Keratinocyte (primary cell): ENCODE results near the gene FBXO39. TPM values are rescaled to one million over a fixed set of nuclear protein-coding genes. Genes with fewer than 3 reads are reported as not detected.

ENCODE experiments used
- DNase-seq: peaks from one replicate; pipeline ENCODE4 v3.0.0-alpha.2; 2011; ENCODE audit warnings: low read depth, missing footprints, low spot score
- FAIRE-seq: peaks from 2 replicates; lab custom pipeline; 2011; peaks lifted over from hg19 to GRCh38; lab: Jason Lieb, UNC
- H2AFZ ChIP-seq: 2 replicates; pipeline ENCODE4 v1.6.0; 2012; ENCODE audit warnings: low read length, control low read depth, inconsistent platforms; ENCODE audit not compliant: control insufficient read depth
- H3K27ac ChIP-seq: 2 replicates; pipeline ENCODE4 v1.5.1; 2011; ENCODE audit warnings: low read length; ENCODE audit not compliant: control insufficient read depth, insufficient read depth
- H3K27me3 ChIP-seq: 3 replicates; pipeline ENCODE4 v1.6.0; 2011; ENCODE audit warnings: low read length; ENCODE audit not compliant: control insufficient read depth, insufficient read depth; ENCODE audit errors: extremely low read depth
- H3K36me3 ChIP-seq, 2 experiments: 2 replicates in 1 of 2; 3 replicates in 1 of 2; pipeline ENCODE4 v1.5.1; 2011; ENCODE audit warnings: low read length in 2 of 2, mild to moderate bottlenecking in 1 of 2; ENCODE audit not compliant: control insufficient read depth in 2 of 2, insufficient read depth in 2 of 2; ENCODE audit errors: extremely low read depth in 1 of 2
- H3K4me1 ChIP-seq: 3 replicates; pipeline ENCODE4 v1.5.1; 2011; ENCODE audit warnings: low read length; ENCODE audit not compliant: control insufficient read depth, insufficient read depth; ENCODE audit errors: extremely low read depth
- H3K4me2 ChIP-seq: 3 replicates; pipeline ENCODE4 v1.6.0; 2011; ENCODE audit warnings: low read depth, low read length; ENCODE audit not compliant: control insufficient read depth, insufficient read depth; ENCODE audit errors: extremely low read depth
- H3K4me3 ChIP-seq, 3 experiments: fragments of 200-600 bp in 1 of 3; sonication (generic) in 1 of 3; 2 replicates in 2 of 3; 3 replicates in 1 of 3; pipeline ENCODE4 v1.5.1; 2011 to 2016; ENCODE audit warnings: low read length in 3 of 3, mild to moderate bottlenecking in 3 of 3, control low read depth in 2 of 3, inconsistent platforms in 1 of 3, low read depth in 1 of 3, mixed read lengths in 1 of 3, mixed run types in 1 of 3, moderate library complexity in 1 of 3; ENCODE audit not compliant: control insufficient read depth in 2 of 3, insufficient read depth in 2 of 3; ENCODE audit errors: extremely low read depth in 1 of 3
- H3K79me2 ChIP-seq: 2 replicates; pipeline ENCODE4 v1.6.0; 2012; ENCODE audit warnings: low read length; ENCODE audit not compliant: control insufficient read depth, insufficient read depth
- H3K9ac ChIP-seq: 3 replicates; pipeline ENCODE4 v1.6.0; 2011; ENCODE audit warnings: low read length; ENCODE audit not compliant: control insufficient read depth, insufficient read depth; ENCODE audit errors: extremely low read depth
- H3K9me1 ChIP-seq: 3 replicates; pipeline ENCODE4 v1.6.0; 2011; ENCODE audit warnings: low read length; ENCODE audit not compliant: control insufficient read depth, insufficient read depth; ENCODE audit errors: extremely low read depth
- H3K9me3 ChIP-seq: 2 replicates; pipeline ENCODE4 v1.5.1; 2012; ENCODE audit warnings: low read depth, low read length; ENCODE audit not compliant: control insufficient read depth
- H4K20me1 ChIP-seq: 3 replicates; pipeline ENCODE4 v1.6.0; 2011; ENCODE audit warnings: low read length; ENCODE audit not compliant: control insufficient read depth, insufficient read depth; ENCODE audit errors: extremely low read depth
- CTCF ChIP-seq, 3 experiments: IDR thresholded peaks in 1 of 3; conservative IDR thresholded peaks in 1 of 3; optimal IDR thresholded peaks in 1 of 3; 2 replicates in 2 of 3; 3 replicates in 1 of 3; pipeline versions ENCODE3 to v1.5.1; 2011; ENCODE audit warnings: low read length in 3 of 3, mild to moderate bottlenecking in 3 of 3, moderate library complexity in 2 of 3, control low read depth in 1 of 3, inconsistent platforms in 1 of 3; ENCODE audit not compliant: insufficient read depth in 2 of 3; ENCODE audit errors: extremely low read depth in 1 of 3
- EZH2 ChIP-seq: IDR thresholded peaks from one replicate; pipeline ENCODE4 v1.6.1; 2012; ENCODE audit warnings: inconsistent platforms, mild to moderate bottlenecking, low read length, moderate library complexity
- dilution Hi-C: fragments of 300-500 bp; cut with MboI; formaldehyde crosslinking; loops from one replicate; pipeline ENCODE4 v1.7.0; 2020; ENCODE audit warnings: low sequenced_read_pairs; ENCODE audit not compliant: extremely low pct_ligation_motif_present
- polyA plus RNA-seq, 5 experiments: library from polyadenylated mRNA; depleted of rRNA in 3 of 5; stranded (reverse) in 3 of 5; stranded (forward) in 1 of 5; unstranded in 1 of 5; fragments of >200 nt; gene quantifications; 1 replicate in 1 of 5; 2 replicates in 3 of 5; 3 replicates in 1 of 5; pipeline versions ENCODE4 v1.2.1 to v1.2.3, GENCODE V29; 2011 to 2012; ENCODE audit warnings: missing spikeins in 2 of 5, low read depth in 1 of 5, low replicate concordance in 1 of 5

Gene FBXO39
- polyA plus RNA-seq, 1 donor (not counting 4 experiments of a cell fraction or from before 2014, with no cell fraction given): 3.3 TPM

DNA sequence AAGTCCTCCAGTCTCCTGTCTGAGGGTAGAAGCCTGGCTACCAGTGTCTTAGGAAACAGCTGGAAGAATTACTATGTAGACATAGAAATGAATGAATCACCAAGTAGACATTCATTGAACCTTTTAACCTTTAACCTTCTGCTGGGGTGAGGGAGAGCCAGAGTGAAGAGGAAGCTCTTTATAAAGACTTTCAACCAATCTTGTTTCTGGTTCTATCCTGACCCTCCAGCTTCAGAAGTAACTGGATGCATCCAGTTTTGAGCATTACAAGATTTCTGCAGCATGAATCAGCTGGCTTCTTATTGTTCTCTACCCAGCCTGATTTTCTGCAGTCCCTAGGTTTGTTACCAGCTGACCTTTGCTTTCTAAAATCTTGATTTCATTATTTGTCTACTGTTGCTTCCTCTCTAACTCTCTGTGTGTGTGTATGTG lies 47.0 kb downstream of the FBXO39 start:
- no peaks in the 10 kb centered on the region for H3K36me3 ChIP-seq
- no peak overlapping the region for H3K4me3 ChIP-seq
- dilution Hi-C loops: no loop called here
- H3K27ac ChIP-seq: no peak overlapping the region
- peak; percentile 84 for FAIRE-seq
- peaks cover 11% of the 10 kb centered on the region for H3K4me1 ChIP-seq
- H3K9ac ChIP-seq: no peak overlapping the region
- H4K20me1 ChIP-seq: no peaks in the 10 kb centered on the region
- no peak overlapping the region for H3K4me2 ChIP-seq
- H3K9me1 ChIP-seq: no peaks in the 10 kb centered on the region
- no peak for TF ChIP-seq EZH2
- TF ChIP-seq CTCF (optimal IDR thresholded peaks at IDR 0.05 in 1 of 3, IDR thresholded peaks at IDR 0.05 in 1 of 3, conservative IDR thresholded peaks at IDR 0.05 in 1 of 3; ENCODE audit: extremely low read depth in 1 of 3, insufficient read depth in 2 of 3, low read length in 3 of 3): no peak
- no peaks in the 10 kb centered on the region for H3K79me2 ChIP-seq
- no peak overlapping the region for H2AFZ ChIP-seq
- no peak for DNase-seq
- peaks cover 2% of the 10 kb centered on the region for H3K27me3 ChIP-seq
- H3K9me3 ChIP-seq: no peaks in the 10 kb centered on the region

- no peak overlapping the region for H2AFZ ChIP-seq
- no peak overlapping the region for H3K4me3 ChIP-seq
- no peaks in the 10 kb centered on the region for H4K20me1 ChIP-seq
- dilution Hi-C loops: no loop called here
- H3K36me3 ChIP-seq: no peaks in the 10 kb centered on the region
- no peaks in the 10 kb centered on the region for H3K9me3 ChIP-seq
- H3K9me1 ChIP-seq: no peaks in the 10 kb centered on the region
- FAIRE-seq: no peak
- H3K79me2 ChIP-seq: no peaks in the 10 kb centered on the region
- no peak overlapping the region for H3K4me2 ChIP-seq
- no peak overlapping the region for H3K27ac ChIP-seq
- peaks cover 4% of the 10 kb centered on the region for H3K4me1 ChIP-seq
- H3K9ac ChIP-seq: no peak overlapping the region
- peaks cover 15% of the 10 kb centered on the region for H3K27me3 ChIP-seq
- DNase-seq: no peak
- TF ChIP-seq EZH2 (no peak), CTCF (optimal IDR thresholded peaks at IDR 0.05 in 1 of 3, IDR thresholded peaks at IDR 0.05 in 1 of 3, conservative IDR thresholded peaks at IDR 0.05 in 1 of 3; ENCODE audit: extremely low read depth in 1 of 3, insufficient read depth in 2 of 3, low read length in 3 of 3) (no peak)
These were observed 54.5 kb downstream of the FBXO39 start for GRCh38 chr17:6830383-6830986.
